Measurements from ENCODE around the gene ALPK3. TPM values are rescaled to one million over a fixed set of nuclear protein-coding genes. Genes with fewer than 3 reads are reported as not detected.

Gene ALPK3
- total RNA-seq, 1 experiment from 2014 or later: 17.7 TPM

- H4K91ac ChIP-seq (ENCODE audit: insufficient read length, low read depth, low read length): no peak overlapping the region
- DNase-seq: no peak
- H2AFZ ChIP-seq (ENCODE audit: low read length): no peak overlapping the region
- H4K20me1 ChIP-seq (ENCODE audit: control insufficient read depth, insufficient read depth, insufficient read length): no peaks in the 10 kb centered on the region
- no peak overlapping the region for H3K23ac ChIP-seq (ENCODE audit: insufficient read length, low read depth, low read length)
- peaks cover 0 to 21% (median 7%) of the 10 kb centered on the region in 3 experiments; a peak in 5 of 7 replicates for H3K36me3 Mint-ChIP-seq (ENCODE audit: insufficient read depth in 1 of 3, low read depth in 3 of 3)
- H3K9me3 Mint-ChIP-seq: no peaks in the 10 kb centered on the region
- H3K4me1 Mint-ChIP-seq: no peaks in the 10 kb centered on the region
- H3K23me2 ChIP-seq (ENCODE audit: insufficient read length, low read depth, low read length, poor library complexity, severe bottlenecking): no peaks in the 10 kb centered on the region
- no peak for TF ChIP-seq CTCF (conservative IDR thresholded peaks at IDR 0.05)
- no peak overlapping the region for H2BK20ac ChIP-seq (ENCODE audit: low read depth, low read length, poor library complexity, severe bottlenecking)
- no peaks in the 10 kb centered on the region for H3K4me1 ChIP-seq (ENCODE audit: insufficient read depth, low read length)
- no peak overlapping the region for H3K27ac ChIP-seq (ENCODE audit: insufficient read length, low read depth, low read length)
- no peak overlapping the region for H3K4me2 ChIP-seq (ENCODE audit: insufficient read depth, insufficient read length, low read length)
- H3K79me2 ChIP-seq (ENCODE audit: insufficient read depth, low read length): no peaks in the 10 kb centered on the region
- no peak overlapping the region for H2BK5ac ChIP-seq (ENCODE audit: insufficient read length, low read length)
- no peak overlapping the region for H2AK5ac ChIP-seq (ENCODE audit: insufficient read length, low read length)
- no peaks in the 10 kb centered on the region for H3K79me1 ChIP-seq (ENCODE audit: insufficient read depth, low read depth, low read length, poor library complexity, severe bottlenecking)
- no CpG with 5 or more reads among the region's 11 CpGs for WGBS (ENCODE audit: extremely low coverage, insufficient read length, low lambda C conversion rate)
- H4K5ac ChIP-seq (ENCODE audit: insufficient read length, low read depth, low read length): no peak overlapping the region
- H3K14ac ChIP-seq (ENCODE audit: insufficient read depth, low read length): no peak overlapping the region
- no peak overlapping the region for H2BK120ac ChIP-seq (ENCODE audit: low read depth, low read length, poor library complexity, severe bottlenecking)
- no peak overlapping the region for H3K4me3 Mint-ChIP-seq
- no peaks in the 10 kb centered on the region for H3K27me3 ChIP-seq (ENCODE audit: insufficient read depth, low read length)
- H2BK12ac ChIP-seq (ENCODE audit: insufficient read length, low read depth, low read length): no peak overlapping the region
- no peak overlapping the region for H3K9ac ChIP-seq (ENCODE audit: extremely low read depth, insufficient read length, low read length)
- no peak overlapping the region for H4K8ac ChIP-seq (replicated peaks; ENCODE audit: insufficient read length, low read depth, low read length)
- H2BK15ac ChIP-seq (ENCODE audit: low read depth, low read length): no peak overlapping the region
- H3K27ac Mint-ChIP-seq: no peak overlapping the region
- H3K18ac ChIP-seq (ENCODE audit: insufficient read length, low read depth, low read length): no peak overlapping the region
- H3T11ph ChIP-seq (ENCODE audit: low read length): no peak overlapping the region
- H3K56ac ChIP-seq (ENCODE audit: insufficient read length, low read depth, low read length): no peak overlapping the region
- no peaks in the 10 kb centered on the region for H3K9me3 ChIP-seq (ENCODE audit: control insufficient read depth, low read depth, low read length)
- H3K4ac ChIP-seq (ENCODE audit: low read depth, low read length): no peak overlapping the region
- no peaks in the 10 kb centered on the region for H3K27me3 Mint-ChIP-seq (ENCODE audit: low read depth)
Observed at GRCh38 chr15:84858231-84858630, 41.1 kb downstream of the ALPK3 start.

Measured in H9 (cell line).